Endothelial cell of umbilical vein (primary cell): ENCODE measurements around the gene ETV3L. TPM values are rescaled to one million over a fixed set of nuclear protein-coding genes. Genes with fewer than 3 reads are reported as not detected.

Experiments used
- BruUV-seq: library from RNA; stranded (reverse); fragments of 400-500 nt; replicated peaks from 2 replicates; lab custom pipeline; 2021; lab: Mats Ljungman, UMichigan
- CTCF ChIA-PET: fragments of 300-600, 350-600 bp; sonication (Branson Sonifier 250); formaldehyde crosslinking; loops from one replicate; lab custom pipeline; 2021; ENCODE audit warnings: antibody characterized with exemption, inconsistent platforms; lab: Charles Lee
- POLR2A ChIA-PET: fragments of 300-600, 350-600 bp; sonication (Branson Sonifier 250); formaldehyde crosslinking; loops from one replicate; lab custom pipeline; 2021; ENCODE audit warnings: antibody characterized with exemption, inconsistent platforms; lab: Charles Lee
- DNase-seq: peaks from one replicate; pipeline ENCODE4 v3.0.0-alpha.2; 2011; ENCODE audit warnings: low read depth, low spot score
- FAIRE-seq: peaks from 2 replicates; lab custom pipeline; 2011; peaks lifted over from hg19 to GRCh38; lab: Jason Lieb, UNC
- H2AFZ ChIP-seq: 2 replicates; pipeline ENCODE4 v1.6.0; 2012; ENCODE audit warnings: low read depth, low read length, control low read depth, inconsistent platforms
- H3K27ac ChIP-seq: 2 replicates; pipeline ENCODE4 v1.5.1; 2011; ENCODE audit warnings: low read depth, mild to moderate bottlenecking, control low read depth, low read length, moderate library complexity; ENCODE audit not compliant: insufficient read depth
- H3K27me3 ChIP-seq, 2 experiments: 2 replicates each; pipeline versions ENCODE4 v1.6.0 to v1.6.1; 2011; ENCODE audit warnings: low read length in 2 of 2, mixed read lengths in 1 of 2; ENCODE audit not compliant: control insufficient read depth in 2 of 2, insufficient read depth in 2 of 2
- H3K36me3 ChIP-seq, 2 experiments: 2 replicates in 1 of 2; 3 replicates in 1 of 2; pipeline ENCODE4 v1.5.1; 2011; ENCODE audit warnings: low read length in 2 of 2, mild to moderate bottlenecking in 1 of 2, moderate library complexity in 1 of 2; ENCODE audit not compliant: control insufficient read depth in 2 of 2, insufficient read depth in 2 of 2; ENCODE audit errors: extremely low read depth in 1 of 2
- H3K4me1 ChIP-seq: 3 replicates; pipeline ENCODE4 v1.5.1; 2011; ENCODE audit warnings: mild to moderate bottlenecking, low read length; ENCODE audit not compliant: control insufficient read depth, insufficient read depth; ENCODE audit errors: extremely low read depth
- H3K4me2 ChIP-seq: 2 replicates; pipeline ENCODE4 v1.6.1; 2011; ENCODE audit warnings: low read length, control low read depth, mixed read lengths; ENCODE audit not compliant: insufficient read depth
- H3K4me3 ChIP-seq, 3 experiments: fragments of 200-600 bp in 1 of 3; sonication (generic), shearing (Covaris generic) in 1 of 3; replicated peaks in 1 of 3; 2 replicates each; pipeline ENCODE4 v1.5.1; 2011 to 2016; ENCODE audit warnings: control low read depth in 3 of 3, low read length in 3 of 3, mild to moderate bottlenecking in 2 of 3, inconsistent platforms in 1 of 3, low read depth in 1 of 3, moderate library complexity in 1 of 3; ENCODE audit not compliant: insufficient read depth in 1 of 3
- H3K79me2 ChIP-seq: 2 replicates; pipeline ENCODE4 v1.6.0; 2012; ENCODE audit warnings: low read length, inconsistent platforms; ENCODE audit not compliant: control insufficient read depth, insufficient read depth
- H3K9ac ChIP-seq: replicated peaks from 2 replicates; pipeline ENCODE3; 2011; ENCODE audit warnings: low read length, control low read depth; ENCODE audit not compliant: insufficient read depth; ENCODE audit errors: extremely low read depth
- H3K9me1 ChIP-seq: replicated peaks from 3 replicates; pipeline ENCODE4 v1.6.0; 2011; ENCODE audit warnings: mild to moderate bottlenecking, low read length; ENCODE audit not compliant: control insufficient read depth, insufficient read depth; ENCODE audit errors: extremely low read depth
- H3K9me3 ChIP-seq: replicated peaks from 2 replicates; pipeline ENCODE4 v1.5.1; 2012; ENCODE audit warnings: low read length, inconsistent platforms; ENCODE audit not compliant: control insufficient read depth, insufficient read depth
- H4K20me1 ChIP-seq: replicated peaks from 2 replicates; pipeline ENCODE3; 2011; ENCODE audit warnings: mild to moderate bottlenecking, low read length; ENCODE audit not compliant: control insufficient read depth, insufficient read depth; ENCODE audit errors: extremely low read depth
- FOS ChIP-seq: IDR thresholded peaks from 2 replicates; pipeline ENCODE4 v1.6.1; 2011; ENCODE audit warnings: mild to moderate bottlenecking, low read length, moderate library complexity, borderline replicate concordance; ENCODE audit not compliant: insufficient read depth
- GATA2 ChIP-seq: IDR thresholded peaks from 2 replicates; pipeline ENCODE4 v1.7.0; 2011; ENCODE audit warnings: low read depth, mild to moderate bottlenecking, moderate library complexity, mixed read lengths, low read length; ENCODE audit not compliant: insufficient read length, insufficient read depth
- JUN ChIP-seq: IDR thresholded peaks from 2 replicates; pipeline ENCODE4 v1.6.1; 2011; ENCODE audit warnings: borderline replicate concordance, low read depth; ENCODE audit not compliant: insufficient read length, insufficient read depth
- MAX ChIP-seq: IDR thresholded peaks from 2 replicates; pipeline ENCODE4 v1.6.1; 2011; ENCODE audit not compliant: insufficient read depth, insufficient read length
- POLR2A ChIP-seq: IDR thresholded peaks from 2 replicates; pipeline ENCODE4 v1.6.1; 2012; ENCODE audit warnings: low read depth, mild to moderate bottlenecking, control low read depth, low read length
- POLR2AphosphoS5 ChIP-seq: IDR thresholded peaks from 2 replicates; pipeline ENCODE4 v1.6.1; 2012; ENCODE audit warnings: low read depth, mild to moderate bottlenecking, control low read depth, low read length, moderate library complexity; ENCODE audit not compliant: insufficient read depth
- dilution Hi-C: fragments of 300-500 bp; cut with MboI; formaldehyde crosslinking; loops from one replicate; pipeline ENCODE4 v1.15.0; 2019; ENCODE audit warnings: low sequenced_read_pairs; ENCODE audit not compliant: extremely low pct_ligation_motif_present
- intact Hi-C: fragments of 100-400 bp; cut with micrococcal nuclease; formaldehyde crosslinking; loops from one replicate; pipeline ENCODE4 v1.10.0; 2022
- polyA plus RNA-seq, 4 experiments: library from polyadenylated mRNA; depleted of rRNA in 3 of 4; stranded (reverse) in 3 of 4; unstranded in 1 of 4; fragments of >200 nt; gene quantifications; 2 replicates each; pipeline versions ENCODE4 v1.2.1 to v1.2.3, GENCODE V29; 2011 to 2012; ENCODE audit warnings: missing spikeins in 1 of 4
- total RNA-seq: library from RNA; stranded (reverse); gene quantifications from 2 replicates; pipeline ENCODE4 v1.2.3, GENCODE V29; 2021

ETV3L gene
- total and polyA plus RNA-seq, 2 donors (not counting 3 experiments of a cell fraction or from before 2014, with no cell fraction given) = not detected

DNA sequence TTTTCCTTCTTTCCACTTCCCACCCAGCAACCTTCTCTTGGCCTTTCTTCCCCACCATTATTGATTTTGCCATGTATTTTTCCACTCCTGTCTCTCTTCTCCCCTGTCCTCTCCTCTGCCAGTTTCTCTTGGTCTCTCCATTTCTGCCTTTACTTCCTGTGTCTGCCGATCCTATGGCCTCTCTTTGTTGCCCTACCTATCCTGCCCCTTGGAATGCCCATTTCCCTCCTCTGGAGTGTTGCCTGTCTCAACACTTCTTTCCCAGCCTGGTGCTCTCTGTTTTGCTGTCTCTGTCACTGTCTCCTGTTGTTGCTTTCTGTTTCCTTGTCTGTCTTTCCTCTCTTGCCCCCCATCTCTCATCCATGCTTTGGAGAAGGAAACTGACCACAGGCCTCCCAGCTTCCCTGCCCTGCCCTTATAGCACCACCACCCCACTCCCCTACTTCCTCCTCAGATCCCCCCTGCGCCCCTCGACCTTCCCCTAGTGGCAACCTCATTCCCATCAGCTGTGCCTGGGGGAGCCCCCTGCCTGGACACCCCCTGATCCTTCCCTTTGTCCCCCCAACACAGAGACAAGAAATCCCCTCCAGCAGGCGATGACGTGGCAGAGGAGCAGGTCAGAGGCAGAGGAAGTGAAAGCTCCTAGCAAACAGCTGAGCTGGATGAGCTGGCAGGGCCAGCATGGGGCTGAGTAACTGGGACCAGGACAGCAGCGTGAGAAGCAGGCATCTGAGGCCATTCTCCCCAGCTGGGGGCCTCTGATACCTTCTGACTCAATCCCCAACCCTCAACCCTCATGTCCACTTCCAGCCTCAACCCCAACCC, 6.6 kb upstream of the ETV3L start:
- dilution Hi-C loops (no loop called here), intact Hi-C loops (loop anchor here (1.0 kb wide), 1 partner anchor 50 kb away; no protein-coding TSS in a partner anchor)
- TF ChIP-seq MAX (no peak), FOS (peak; percentile 76), POLR2A (no peak), JUN (peak; percentile 4), POLR2AphosphoS5 (peak; percentile 19), GATA2 (no peak)
- Histone ChIP-seq H3K4me3 (no peak overlapping the region), H3K4me2 (no peak overlapping the region), H3K27ac (peak overlapping the region; percentile 35), H3K9me1 (no peaks in the 10 kb centered on the region), H3K36me3 (no peaks in the 10 kb centered on the region), H3K79me2 (no peaks in the 10 kb centered on the region), H3K9ac (no peak overlapping the region), H3K4me1 (peaks cover 11% of the 10 kb centered on the region), H2AFZ (peak overlapping the region; percentile 93), H3K27me3 (peaks cover 4% of the 10 kb centered on the region in 2 experiments), H4K20me1 (no peaks in the 10 kb centered on the region), H3K9me3 (no peaks in the 10 kb centered on the region)
- BruUV-seq = no TSS peak
- CTCF ChIA-PET = interaction anchor here (0.6 to 14.4 kb wide), 6 partner anchors 11 to 50 kb away, joined by 3 to 160 read pairs (median 6); partner anchors contain the start of gene ETV3
- POLR2A ChIA-PET = no interaction called here
- peak; percentile 67 for DNase-seq
- FAIRE-seq = peak; percentile 85
